ENCODE data around the gene SUZ12. TPM values are rescaled to one million over a fixed set of nuclear protein-coding genes. Genes with fewer than 3 reads are reported as not detected.

The SUZ12 gene
- polyA plus RNA-seq, 1 donor from 2014 or later = 42.1 TPM

- no peaks in the 10 kb centered on the region for H3K9me3 ChIP-seq (ENCODE audit: low read length)
- no peak for TF ChIP-seq MXI1 (conservative IDR thresholded peaks at IDR 0.05; ENCODE audit: poor library complexity, severe bottlenecking)
- no peak for TF ChIP-seq TAF1 (IDR thresholded peaks at IDR 0.05; ENCODE audit: low read depth)
- no peak for TF ChIP-seq POLR2AphosphoS5 (IDR thresholded peaks at IDR 0.05)
- no peak for TF ChIP-seq REST (IDR thresholded peaks at IDR 0.05; ENCODE audit: borderline replicate concordance)
- no peak for TF ChIP-seq EZH2 (IDR thresholded peaks at IDR 0.05; ENCODE audit: borderline replicate concordance, insufficient read depth, low read length, poor library complexity, severe bottlenecking)
- TF ChIP-seq RAD21 (conservative IDR thresholded peaks at IDR 0.05) = no peak
- TF ChIP-seq EP300 (conservative IDR thresholded peaks at IDR 0.05; ENCODE audit: poor library complexity, severe bottlenecking) = no peak
- no peak for TF ChIP-seq SMC3 (conservative IDR thresholded peaks at IDR 0.05; ENCODE audit: poor library complexity)
- no peak for TF ChIP-seq CTCF (IDR thresholded peaks at IDR 0.05; ENCODE audit: poor library complexity, severe bottlenecking)
- H4K20me1 ChIP-seq (ENCODE audit: insufficient read depth) = no peaks in the 10 kb centered on the region
- no peaks in the 10 kb centered on the region for H3F3A ChIP-seq (ENCODE audit: insufficient read depth, low read length, poor library complexity, severe bottlenecking)
- H3K36me3 ChIP-seq (ENCODE audit: insufficient read depth, low read length) = no peaks in the 10 kb centered on the region
- no peak overlapping the region for H3K27ac ChIP-seq (ENCODE audit: low read length)
- H3K9ac ChIP-seq (ENCODE audit: low read length) = no peak overlapping the region
- H3K79me2 ChIP-seq (replicated peaks; ENCODE audit: insufficient read depth, low read length) = no peaks in the 10 kb centered on the region
- H3K9me2 ChIP-seq (ENCODE audit: insufficient read depth, low read length) = no peaks in the 10 kb centered on the region
- no peak overlapping the region for H3K4me2 ChIP-seq (ENCODE audit: low read length)
- no peak overlapping the region for H3K4me3 ChIP-seq (ENCODE audit: low read length)
- H3K27me3 ChIP-seq (ENCODE audit: insufficient read depth, low read depth, low read length) = no peaks in the 10 kb centered on the region
- no peak overlapping the region for H2AFZ ChIP-seq (ENCODE audit: low read depth, low read length)
Observed at GRCh38 chr17:31918701-31919128, 18.1 kb upstream of the SUZ12 start.

- no peak overlapping the region for H3K4me3 ChIP-seq (ENCODE audit: low read length)
- no peaks in the 10 kb centered on the region for H3K9me3 ChIP-seq (ENCODE audit: low read length)
- no peaks in the 10 kb centered on the region for H3K27me3 ChIP-seq (ENCODE audit: insufficient read depth, low read depth, low read length)
- no peak overlapping the region for H3K27ac ChIP-seq (ENCODE audit: low read length)
- no peak overlapping the region for H2AFZ ChIP-seq (ENCODE audit: low read depth, low read length)
- TF ChIP-seq MXI1 (conservative IDR thresholded peaks at IDR 0.05; ENCODE audit: poor library complexity, severe bottlenecking) (no peak), SMC3 (conservative IDR thresholded peaks at IDR 0.05; ENCODE audit: poor library complexity) (no peak), RAD21 (conservative IDR thresholded peaks at IDR 0.05) (no peak), EP300 (conservative IDR thresholded peaks at IDR 0.05; ENCODE audit: poor library complexity, severe bottlenecking) (no peak), EZH2 (IDR thresholded peaks at IDR 0.05; ENCODE audit: borderline replicate concordance, insufficient read depth, low read length, poor library complexity, severe bottlenecking) (no peak), TAF1 (IDR thresholded peaks at IDR 0.05; ENCODE audit: low read depth) (no peak), CTCF (IDR thresholded peaks at IDR 0.05; ENCODE audit: poor library complexity, severe bottlenecking) (no peak), POLR2AphosphoS5 (IDR thresholded peaks at IDR 0.05) (no peak), REST (IDR thresholded peaks at IDR 0.05; ENCODE audit: borderline replicate concordance) (no peak)
- H4K20me1 ChIP-seq (ENCODE audit: insufficient read depth) = no peaks in the 10 kb centered on the region
- H3K9me2 ChIP-seq (ENCODE audit: insufficient read depth, low read length) = no peaks in the 10 kb centered on the region
- H3K79me2 ChIP-seq (replicated peaks; ENCODE audit: insufficient read depth, low read length) = no peaks in the 10 kb centered on the region
- H3K9ac ChIP-seq (ENCODE audit: low read length) = no peak overlapping the region
- no peak overlapping the region for H3K4me2 ChIP-seq (ENCODE audit: low read length)
- no peaks in the 10 kb centered on the region for H3F3A ChIP-seq (ENCODE audit: insufficient read depth, low read length, poor library complexity, severe bottlenecking)
- H3K36me3 ChIP-seq (ENCODE audit: insufficient read depth, low read length) = no peaks in the 10 kb centered on the region
Observed at GRCh38 chr17:31919802-31920525, 16.8 kb upstream of the SUZ12 start.

All from neural cell (in vitro differentiated cells).